PFSK-1 (cell line): ENCODE data around the gene KLHL17.

Source experiments
- FOXP2 ChIP-seq: optimal IDR thresholded peaks from 2 replicates; pipeline ENCODE3; 2011; ENCODE audit warnings: borderline replicate concordance, control low read depth, inconsistent platforms; ENCODE audit not compliant: insufficient read depth; ENCODE audit errors: extremely low read length, extremely low read depth
- POLR2AphosphoS5 ChIP-seq: IDR thresholded peaks from 2 replicates; pipeline ENCODE4 v1.6.1; 2012; ENCODE audit warnings: low read depth, mild to moderate bottlenecking, control low read depth, low read length, moderate library complexity
- SIN3A ChIP-seq: IDR thresholded peaks from 2 replicates; pipeline ENCODE4 v1.6.1; 2012; ENCODE audit warnings: mild to moderate bottlenecking, low read length, moderate library complexity, borderline replicate concordance; ENCODE audit not compliant: insufficient read depth
- TAF1 ChIP-seq: IDR thresholded peaks from 2 replicates; pipeline ENCODE4 v1.6.1; 2012; ENCODE audit warnings: low read length, control low read depth, borderline replicate concordance; ENCODE audit not compliant: insufficient read depth
- TF ChIP-seq, protein P1 (sequence below), 2 experiments: IDR thresholded peaks; 2 replicates each; pipeline versions ENCODE4 v1.6.1 to v1.8.0; 2011 to 2012; ENCODE audit warnings: low read depth in 2 of 2, low read length in 2 of 2, control low read depth in 1 of 2, inconsistent platforms in 1 of 2, mild to moderate bottlenecking in 1 of 2, moderate library complexity in 1 of 2; ENCODE audit not compliant: insufficient read depth in 1 of 2

DNA sequence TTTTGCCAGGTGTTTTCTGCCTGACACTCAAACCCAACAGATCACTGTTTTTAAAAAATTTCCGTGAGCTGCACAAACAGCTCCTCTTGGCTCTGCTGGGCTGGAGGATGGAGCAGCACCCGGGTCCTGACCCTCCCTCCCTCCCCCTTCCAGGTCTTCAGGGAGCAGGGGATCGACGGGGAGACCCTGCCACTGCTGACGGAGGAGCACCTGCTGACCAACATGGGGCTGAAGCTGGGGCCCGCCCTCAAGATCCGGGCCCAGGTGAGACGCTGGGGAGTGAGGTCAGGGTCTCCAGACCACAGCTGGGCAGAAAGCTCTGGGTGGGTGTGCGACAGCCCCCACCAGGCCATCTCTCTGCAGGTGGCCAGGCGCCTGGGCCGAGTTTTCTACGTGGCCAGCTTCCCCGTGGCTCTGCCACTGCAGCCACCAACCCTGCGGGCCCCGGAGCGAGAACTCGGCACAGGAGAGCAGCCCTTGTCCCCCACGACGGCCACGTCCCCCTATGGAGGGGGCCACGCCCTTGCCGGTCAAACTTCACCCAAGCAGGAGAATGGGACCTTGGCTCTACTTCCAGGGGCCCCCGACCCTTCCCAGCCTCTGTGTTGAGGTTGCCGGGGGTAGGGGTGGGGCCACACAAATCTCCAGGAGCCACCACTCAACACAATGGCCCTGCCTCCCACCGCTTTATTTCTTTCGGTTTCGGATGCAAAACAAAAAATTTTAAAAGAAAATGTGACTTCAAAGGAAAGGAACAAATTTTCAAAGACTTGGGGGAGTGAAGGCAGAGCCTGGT, 16.6 kb upstream of the KLHL17 start:
- TF ChIP-seq TAF1 (no peak), POLR2AphosphoS5 (no peak), SIN3A (no peak; the same call in 1 of the 2 replicates), FOXP2 (no peak)
- TF ChIP-seq, protein P1, sequence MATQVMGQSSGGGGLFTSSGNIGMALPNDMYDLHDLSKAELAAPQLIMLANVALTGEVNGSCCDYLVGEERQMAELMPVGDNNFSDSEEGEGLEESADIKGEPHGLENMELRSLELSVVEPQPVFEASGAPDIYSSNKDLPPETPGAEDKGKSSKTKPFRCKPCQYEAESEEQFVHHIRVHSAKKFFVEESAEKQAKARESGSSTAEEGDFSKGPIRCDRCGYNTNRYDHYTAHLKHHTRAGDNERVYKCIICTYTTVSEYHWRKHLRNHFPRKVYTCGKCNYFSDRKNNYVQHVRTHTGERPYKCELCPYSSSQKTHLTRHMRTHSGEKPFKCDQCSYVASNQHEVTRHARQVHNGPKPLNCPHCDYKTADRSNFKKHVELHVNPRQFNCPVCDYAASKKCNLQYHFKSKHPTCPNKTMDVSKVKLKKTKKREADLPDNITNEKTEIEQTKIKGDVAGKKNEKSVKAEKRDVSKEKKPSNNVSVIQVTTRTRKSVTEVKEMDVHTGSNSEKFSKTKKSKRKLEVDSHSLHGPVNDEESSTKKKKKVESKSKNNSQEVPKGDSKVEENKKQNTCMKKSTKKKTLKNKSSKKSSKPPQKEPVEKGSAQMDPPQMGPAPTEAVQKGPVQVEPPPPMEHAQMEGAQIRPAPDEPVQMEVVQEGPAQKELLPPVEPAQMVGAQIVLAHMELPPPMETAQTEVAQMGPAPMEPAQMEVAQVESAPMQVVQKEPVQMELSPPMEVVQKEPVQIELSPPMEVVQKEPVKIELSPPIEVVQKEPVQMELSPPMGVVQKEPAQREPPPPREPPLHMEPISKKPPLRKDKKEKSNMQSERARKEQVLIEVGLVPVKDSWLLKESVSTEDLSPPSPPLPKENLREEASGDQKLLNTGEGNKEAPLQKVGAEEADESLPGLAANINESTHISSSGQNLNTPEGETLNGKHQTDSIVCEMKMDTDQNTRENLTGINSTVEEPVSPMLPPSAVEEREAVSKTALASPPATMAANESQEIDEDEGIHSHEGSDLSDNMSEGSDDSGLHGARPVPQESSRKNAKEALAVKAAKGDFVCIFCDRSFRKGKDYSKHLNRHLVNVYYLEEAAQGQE (IDR thresholded peaks at IDR 0.05; ENCODE audit: insufficient read depth in 1 of 2, low read depth in 2 of 2, low read length in 2 of 2) = no peak
